ENCODE results near the gene TSPEAR. TPM values are rescaled to one million over a fixed set of nuclear protein-coding genes. Genes with fewer than 3 reads are reported as not detected.

The TSPEAR gene
- total RNA-seq, 1 donor from 2014 or later = 0.34 TPM

DNA sequence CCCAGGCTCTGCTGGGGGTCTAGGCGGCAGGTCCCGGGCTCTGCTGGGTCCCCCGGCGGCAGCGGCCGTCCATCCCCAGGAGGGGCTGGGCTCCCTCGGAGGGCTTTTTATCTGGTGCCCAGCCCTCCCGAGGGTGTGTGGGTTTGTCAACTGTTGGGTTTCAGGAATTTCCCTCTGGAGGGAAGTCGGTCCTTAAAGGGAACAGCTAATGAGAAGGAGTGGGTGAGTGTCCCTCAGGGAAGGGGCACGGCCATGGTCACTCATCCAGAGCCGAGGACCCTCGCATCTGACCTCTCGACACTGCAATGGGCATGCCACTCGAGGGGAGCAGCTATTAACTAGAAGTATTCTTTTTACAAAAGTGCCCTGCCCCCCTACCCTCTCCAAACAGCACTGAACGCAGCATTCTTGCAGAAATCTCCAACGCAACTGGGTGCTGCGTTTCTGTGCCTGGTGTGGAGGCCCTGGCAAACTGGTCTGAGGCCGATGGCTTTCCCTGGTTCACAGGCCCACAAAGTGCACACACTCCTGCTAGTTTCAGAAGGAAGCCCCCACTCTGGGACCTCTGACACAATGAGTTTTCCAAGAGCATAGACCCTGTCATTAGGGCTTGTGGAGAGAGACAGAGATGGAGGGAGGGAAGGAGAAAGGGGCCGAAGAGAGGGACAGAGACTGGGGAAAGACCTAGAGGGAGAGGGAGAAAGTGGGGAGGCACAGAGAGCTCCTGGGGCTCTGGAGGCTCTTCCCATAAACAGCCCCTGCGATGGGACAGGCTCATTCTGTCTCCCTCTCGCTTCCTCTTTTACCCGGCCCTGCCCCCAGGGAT lies 1.0 kb upstream of the TSPEAR start:
- Mint-ChIP-seq H3K27ac (no peak overlapping the region), H3K4me3 (peak overlapping the region; percentile 47), H3K4me1 (ENCODE audit: unreplicated experiment) (peaks cover 12% of the 10 kb centered on the region), H3K9me3 (no peaks in the 10 kb centered on the region), H3K27me3 (peaks cover 89% of the 10 kb centered on the region), H3K36me3 (no peaks in the 10 kb centered on the region)
- peak; percentile 60 for DNase-seq (ENCODE audit: extremely low spot score, unreplicated experiment)
- TF ChIP-seq, protein P1, sequence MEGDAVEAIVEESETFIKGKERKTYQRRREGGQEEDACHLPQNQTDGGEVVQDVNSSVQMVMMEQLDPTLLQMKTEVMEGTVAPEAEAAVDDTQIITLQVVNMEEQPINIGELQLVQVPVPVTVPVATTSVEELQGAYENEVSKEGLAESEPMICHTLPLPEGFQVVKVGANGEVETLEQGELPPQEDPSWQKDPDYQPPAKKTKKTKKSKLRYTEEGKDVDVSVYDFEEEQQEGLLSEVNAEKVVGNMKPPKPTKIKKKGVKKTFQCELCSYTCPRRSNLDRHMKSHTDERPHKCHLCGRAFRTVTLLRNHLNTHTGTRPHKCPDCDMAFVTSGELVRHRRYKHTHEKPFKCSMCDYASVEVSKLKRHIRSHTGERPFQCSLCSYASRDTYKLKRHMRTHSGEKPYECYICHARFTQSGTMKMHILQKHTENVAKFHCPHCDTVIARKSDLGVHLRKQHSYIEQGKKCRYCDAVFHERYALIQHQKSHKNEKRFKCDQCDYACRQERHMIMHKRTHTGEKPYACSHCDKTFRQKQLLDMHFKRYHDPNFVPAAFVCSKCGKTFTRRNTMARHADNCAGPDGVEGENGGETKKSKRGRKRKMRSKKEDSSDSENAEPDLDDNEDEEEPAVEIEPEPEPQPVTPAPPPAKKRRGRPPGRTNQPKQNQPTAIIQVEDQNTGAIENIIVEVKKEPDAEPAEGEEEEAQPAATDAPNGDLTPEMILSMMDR (conservative IDR thresholded peaks at IDR 0.05) = no peak

DNA sequence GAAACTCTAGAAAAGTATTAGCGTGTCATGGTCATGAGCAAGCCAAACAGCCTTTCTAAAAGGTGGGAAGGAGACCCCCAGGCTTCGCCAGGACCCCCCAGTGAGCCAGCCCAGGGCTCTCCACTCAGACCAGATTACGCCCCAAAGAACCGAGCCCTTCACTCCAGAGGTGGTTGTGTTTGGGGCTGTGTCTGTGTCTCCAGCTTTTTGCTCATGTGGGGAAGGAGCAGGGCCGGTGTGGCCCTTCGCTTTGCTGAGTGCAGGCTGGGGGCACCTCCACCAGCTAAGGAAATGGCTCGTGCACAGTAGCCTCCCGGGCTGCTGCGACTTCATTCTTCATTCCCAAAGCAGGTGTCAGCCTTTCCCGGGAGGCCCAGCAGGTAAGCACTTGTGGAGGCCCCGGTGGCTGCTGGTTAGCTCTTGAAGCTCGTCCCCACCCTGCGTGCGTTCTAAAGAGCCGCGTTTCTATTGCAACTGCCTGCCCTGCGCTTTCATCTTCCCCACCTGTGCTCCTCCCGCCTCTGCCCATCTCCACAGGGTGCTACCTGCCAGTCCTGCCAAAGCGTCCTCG lies 531 bp downstream of the TSPEAR start:
- DNase-seq (ENCODE audit: extremely low spot score, unreplicated experiment) = peak; percentile 62

DNA sequence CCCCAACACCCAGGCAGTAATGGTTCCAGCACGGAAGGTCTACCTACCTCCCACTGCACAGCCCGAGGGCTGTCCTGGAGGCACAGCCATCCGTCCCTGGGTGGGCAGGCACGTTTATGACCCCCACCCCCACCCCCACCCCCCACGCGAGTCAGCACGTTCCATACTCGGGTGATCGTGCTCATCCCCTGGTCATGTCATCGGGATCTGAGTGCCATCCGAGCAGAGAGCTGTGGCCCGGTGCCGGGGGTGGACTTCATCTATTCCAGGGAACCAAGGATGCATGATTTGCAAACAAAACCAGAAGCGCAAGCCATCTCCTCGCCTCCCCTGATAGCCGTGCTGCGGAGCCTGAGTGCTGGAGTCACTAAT lies 1.1 kb downstream of the TSPEAR start:
- Mint-ChIP-seq H3K36me3 (no peaks in the 10 kb centered on the region), H3K27ac (no peak overlapping the region), H3K27me3 (peaks cover 96% of the 10 kb centered on the region), H3K4me3 (peak overlapping the region; percentile 81), H3K9me3 (no peaks in the 10 kb centered on the region), H3K4me1 (ENCODE audit: unreplicated experiment) (peaks cover 12% of the 10 kb centered on the region)
- DNase-seq (ENCODE audit: extremely low spot score, unreplicated experiment) = peak; percentile 48
- TF ChIP-seq, protein P1 (conservative IDR thresholded peaks at IDR 0.05) = no peak

More for the DNA sequence above, 531 bp downstream of the TSPEAR start:
- Mint-ChIP-seq H3K27ac (peak overlapping the region; percentile 34), H3K4me1 (ENCODE audit: unreplicated experiment) (peaks cover 12% of the 10 kb centered on the region), H3K36me3 (no peaks in the 10 kb centered on the region), H3K9me3 (no peaks in the 10 kb centered on the region), H3K27me3 (peaks cover 96% of the 10 kb centered on the region), H3K4me3 (peak overlapping the region; percentile 81)
- TF ChIP-seq, protein P1 (conservative IDR thresholded peaks at IDR 0.05) = no peak

DNA sequence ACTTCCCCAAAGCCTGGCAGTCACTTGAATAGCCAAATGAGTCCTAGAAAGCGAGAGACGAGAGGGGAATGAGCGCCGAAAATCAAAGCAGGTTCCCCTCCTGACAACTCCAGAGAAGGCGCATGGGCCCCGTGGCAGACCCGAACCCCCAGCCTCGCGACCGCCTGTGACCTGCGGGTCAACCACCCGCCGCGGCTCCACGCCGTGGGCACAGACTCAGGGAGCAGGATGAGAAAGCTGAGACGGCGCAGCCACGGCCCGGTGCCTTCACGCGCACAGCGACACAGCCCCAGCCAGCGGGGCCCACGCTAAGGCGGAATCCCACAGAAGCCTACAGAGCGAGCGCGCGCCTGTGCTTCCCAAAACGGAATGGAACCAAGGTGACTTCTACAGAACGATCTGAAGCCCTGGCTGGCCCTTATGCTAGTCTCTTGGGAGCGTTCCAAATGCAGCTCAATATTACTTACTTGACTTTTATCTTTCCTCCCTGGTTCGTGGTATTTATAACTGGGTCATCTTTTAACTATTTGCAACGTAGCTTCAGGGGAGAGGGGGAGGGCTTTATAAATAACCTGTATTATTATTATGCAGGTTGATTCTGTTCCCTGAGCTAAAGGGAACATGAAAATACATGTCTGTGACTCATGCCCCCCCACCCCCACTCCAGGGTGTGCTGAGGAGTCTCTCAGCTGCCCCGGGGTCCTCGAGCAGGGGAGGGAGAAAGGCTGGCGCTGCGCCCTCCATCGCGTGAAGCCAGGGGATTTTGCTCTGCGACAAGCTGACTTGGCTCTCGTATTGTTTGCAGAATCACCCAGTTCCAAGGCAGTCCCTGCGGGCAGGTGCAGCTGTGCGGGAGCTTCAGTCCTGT lies 1.7 kb downstream of the TSPEAR start:
- Mint-ChIP-seq H3K27ac (no peak overlapping the region), H3K4me3 (peak overlapping the region; percentile 29), H3K4me1 (ENCODE audit: unreplicated experiment) (peaks cover 9% of the 10 kb centered on the region), H3K36me3 (no peaks in the 10 kb centered on the region), H3K9me3 (no peaks in the 10 kb centered on the region), H3K27me3 (peaks cover 96% of the 10 kb centered on the region)
- peak; percentile 67 for DNase-seq (ENCODE audit: extremely low spot score, unreplicated experiment)
- TF ChIP-seq, protein P1 (conservative IDR thresholded peaks at IDR 0.05) = no peak

DNA sequence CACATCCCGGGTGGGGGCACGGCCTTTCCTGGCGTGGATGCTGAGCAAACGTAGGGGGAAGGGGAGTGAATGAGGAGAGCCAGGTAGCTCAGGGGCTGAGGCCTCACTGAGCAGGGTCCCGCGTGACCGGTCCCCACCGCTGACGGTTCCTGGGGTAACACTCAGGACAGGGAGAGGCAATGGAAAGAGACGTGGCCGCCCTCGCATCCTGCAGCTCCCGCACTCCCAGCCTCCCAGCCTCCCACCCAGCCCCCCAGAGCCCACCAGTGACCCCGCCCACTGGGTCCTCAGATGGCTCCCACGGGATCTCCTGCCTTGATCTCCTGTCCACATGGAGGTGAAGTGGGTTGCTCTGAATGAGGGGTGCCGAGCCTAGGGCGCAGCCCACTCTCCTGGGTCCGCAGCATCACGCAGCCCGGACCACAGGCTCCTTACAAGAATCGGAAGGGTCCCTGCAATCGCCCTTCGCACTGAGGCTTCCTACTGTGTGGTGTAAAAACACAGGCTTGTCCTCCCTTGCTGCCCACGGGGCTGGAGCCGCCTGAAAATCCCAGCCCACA lies 2.4 kb downstream of the TSPEAR start:
- peak overlapping the region; percentile 29 for H3K4me3 Mint-ChIP-seq
- no peak overlapping the region for H3K27ac Mint-ChIP-seq
- no peaks in the 10 kb centered on the region for H3K36me3 Mint-ChIP-seq
- H3K4me1 Mint-ChIP-seq (ENCODE audit: unreplicated experiment) = peaks cover 9% of the 10 kb centered on the region
- TF ChIP-seq, protein P1 (conservative IDR thresholded peaks at IDR 0.05) = no peak
- peak; percentile 64 for DNase-seq (ENCODE audit: extremely low spot score, unreplicated experiment)
- peaks cover 95% of the 10 kb centered on the region for H3K27me3 Mint-ChIP-seq
- H3K9me3 Mint-ChIP-seq = no peaks in the 10 kb centered on the region

All from type B pancreatic cell (in vitro differentiated cells).